HUES6 (cell line): ENCODE measurements around the gene DDX42.
"Not testable (repeated sequence)": the region's sequence is repeated elsewhere in the genome, so short reads cannot be mapped to it uniquely, and the experiment has no call there.

Experiments
- H3K27ac ChIP-seq: 2 replicates; pipeline ENCODE4 v1.7.0; 2013; ENCODE audit warnings: low read depth, mild to moderate bottlenecking, low read length, inconsistent platforms
- H3K27me3 ChIP-seq: 2 replicates; pipeline ENCODE4 v1.6.1; 2013; ENCODE audit warnings: low read length; ENCODE audit not compliant: control insufficient read depth, insufficient read depth
- H3K36me3 ChIP-seq: 2 replicates; pipeline ENCODE4 v1.6.1; 2013; ENCODE audit warnings: low read length; ENCODE audit not compliant: control insufficient read depth, insufficient read depth
- H3K4me1 ChIP-seq: 2 replicates; pipeline ENCODE4 v1.6.1; 2013; ENCODE audit warnings: low read length; ENCODE audit not compliant: control insufficient read depth, insufficient read depth
- H3K4me3 ChIP-seq: 2 replicates; pipeline ENCODE4 v1.5.1; 2013; ENCODE audit warnings: low read depth, low read length
- H3K9ac ChIP-seq: one replicate; pipeline ENCODE4 v1.6.1; 2013; ENCODE audit warnings: mild to moderate bottlenecking, low read length
- H3K9me3 ChIP-seq: 2 replicates; pipeline ENCODE4 v1.6.1; 2013; ENCODE audit warnings: low read depth, low read length; ENCODE audit not compliant: control insufficient read depth, insufficient read depth

DDX42 gene

DNA sequence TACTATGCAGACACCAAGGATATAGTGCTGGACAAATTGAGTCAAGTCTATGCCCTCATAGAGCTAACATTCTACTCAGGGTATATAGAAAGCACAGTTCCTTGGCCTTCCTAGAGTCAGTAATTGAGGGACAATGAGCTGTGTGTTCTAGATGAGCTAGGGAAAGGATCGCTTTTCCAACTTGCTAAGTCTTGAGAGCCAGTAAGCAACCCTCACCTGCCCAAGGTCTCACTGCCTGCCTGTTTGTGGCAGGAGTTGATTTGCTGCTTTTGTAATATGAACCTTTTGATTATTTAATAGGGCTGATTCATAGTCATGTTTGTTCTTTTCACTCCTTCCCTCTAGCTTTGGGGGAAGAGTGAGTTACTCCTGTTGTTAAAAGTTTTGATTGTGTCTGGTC, 6.5 kb downstream of the DDX42 start:
- Histone ChIP-seq H3K27ac (no peak overlapping the region), H3K9ac (no peak overlapping the region), H3K36me3 (peaks cover 73% of the 10 kb centered on the region), H3K4me1 (0 out of 2 replicates have a peak, but pooled peaks cover 8% of the 10 kb centered on the region), H3K27me3 (no peaks in the 10 kb centered on the region), H3K4me3 (no peak overlapping the region), H3K9me3 (no peaks in the 10 kb centered on the region)

DNA sequence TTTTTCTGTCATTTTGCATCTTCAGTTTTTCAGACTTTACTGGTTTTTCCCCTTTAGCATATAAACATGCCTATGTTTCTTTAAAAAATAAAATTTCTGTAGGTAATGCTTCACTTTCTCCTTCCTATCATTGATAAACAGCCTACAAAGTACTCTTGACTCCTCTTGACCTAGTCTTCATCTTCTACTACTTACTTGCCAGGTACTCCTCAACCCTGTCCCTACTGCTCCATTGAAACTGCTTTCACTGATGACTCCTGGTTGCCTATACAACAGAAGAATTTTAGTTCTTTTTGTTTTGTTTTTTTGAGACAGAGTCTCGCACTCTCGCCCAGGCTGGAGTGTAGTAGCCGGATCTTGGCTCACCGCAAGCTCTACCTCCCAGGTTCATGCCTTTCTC, 7.0 kb downstream of the DDX42 start:
- Histone ChIP-seq H3K9ac (no peak overlapping the region), H3K27ac (no peak overlapping the region)

DNA sequence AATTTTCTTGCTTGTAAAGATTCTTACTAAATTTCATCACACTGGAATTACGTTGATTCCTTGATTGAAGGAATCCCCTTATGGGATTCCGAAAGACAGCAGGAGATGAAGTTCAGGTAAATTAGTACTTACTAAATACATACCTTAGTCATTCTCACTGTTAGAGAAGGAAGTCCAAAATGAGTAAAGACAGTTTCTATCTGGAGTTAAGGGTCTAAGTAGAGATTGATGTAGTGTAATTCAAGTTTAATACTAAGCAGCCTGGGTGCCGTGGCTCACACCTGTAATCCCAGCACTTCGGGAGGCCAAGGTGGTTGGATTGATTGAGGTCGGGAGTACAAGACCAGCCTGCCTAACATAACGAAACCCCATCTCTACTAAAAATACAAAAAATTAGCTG, 9.6 kb downstream of the DDX42 start:
- H3K27me3 ChIP-seq: no peaks in the 10 kb centered on the region
- H3K4me3 ChIP-seq: no peak overlapping the region
- H3K9ac ChIP-seq: no peak overlapping the region
- no peak overlapping the region for H3K27ac ChIP-seq
- no peaks in the 10 kb centered on the region for H3K9me3 ChIP-seq
- no peaks in the 10 kb centered on the region for H3K4me1 ChIP-seq
- peaks cover 76% of the 10 kb centered on the region for H3K36me3 ChIP-seq

More for the DNA sequence above, 7.0 kb downstream of the DDX42 start:
- Histone ChIP-seq H3K27me3 (no peaks in the 10 kb centered on the region), H3K9me3 (no peaks in the 10 kb centered on the region), H3K36me3 (peaks cover 76% of the 10 kb centered on the region), H3K4me3 (no peak overlapping the region), H3K4me1 (0 out of 2 replicates have a peak, but pooled peaks cover 4% of the 10 kb centered on the region)

DNA sequence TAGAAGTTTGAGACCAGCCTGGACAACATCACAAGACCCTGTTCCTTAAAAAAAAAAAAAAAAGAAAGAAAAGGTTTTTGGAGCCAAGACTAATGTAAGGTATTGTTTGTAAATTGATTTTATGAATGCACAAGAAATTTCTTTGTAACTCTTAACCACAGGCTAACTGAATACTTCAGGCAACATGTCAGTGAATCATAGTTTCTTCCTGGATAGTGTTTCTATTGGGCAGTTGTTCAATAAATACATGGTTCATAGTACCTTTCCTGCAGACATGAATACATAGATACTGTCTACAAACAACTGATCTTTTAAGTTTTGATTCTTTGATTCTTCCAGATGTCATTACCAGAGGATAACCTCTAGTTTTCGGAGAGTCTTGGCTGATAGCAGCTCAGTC, 11.6 kb downstream of the DDX42 start:
- H3K36me3 ChIP-seq: peaks cover 80% of the 10 kb centered on the region
- no peak overlapping the region for H3K4me3 ChIP-seq
- no peaks in the 10 kb centered on the region for H3K27me3 ChIP-seq
- no peaks in the 10 kb centered on the region for H3K9me3 ChIP-seq
- H3K27ac ChIP-seq: no peak overlapping the region
- H3K9ac ChIP-seq: no peak overlapping the region
- no peaks in the 10 kb centered on the region for H3K4me1 ChIP-seq

DNA sequence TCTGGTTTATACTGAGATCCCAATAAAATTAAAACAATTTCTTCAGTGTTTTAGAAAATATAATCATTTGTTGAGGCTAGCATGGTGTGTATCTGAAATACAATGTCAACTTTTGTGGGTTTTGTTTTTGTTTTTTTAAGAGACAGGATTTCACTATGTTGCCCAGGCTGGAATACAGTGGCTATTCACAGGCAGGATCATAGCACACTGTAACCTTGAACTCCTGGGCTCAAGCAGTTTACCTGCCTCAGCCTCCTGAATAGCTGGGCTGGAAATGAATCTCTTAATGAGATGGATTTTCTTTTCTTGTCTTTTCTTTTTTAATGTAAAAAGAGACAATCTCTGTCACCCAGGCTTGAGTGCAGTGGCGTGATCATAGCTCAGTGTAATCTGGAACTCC, 12.1 kb downstream of the DDX42 start:
- Histone ChIP-seq H3K9ac (no peak overlapping the region), H3K4me1 (no peaks in the 10 kb centered on the region), H3K27me3 (no peaks in the 10 kb centered on the region), H3K4me3 (no peak overlapping the region), H3K9me3 (no peaks in the 10 kb centered on the region), H3K36me3 (peaks cover 80% of the 10 kb centered on the region), H3K27ac (no peak overlapping the region)

DNA sequence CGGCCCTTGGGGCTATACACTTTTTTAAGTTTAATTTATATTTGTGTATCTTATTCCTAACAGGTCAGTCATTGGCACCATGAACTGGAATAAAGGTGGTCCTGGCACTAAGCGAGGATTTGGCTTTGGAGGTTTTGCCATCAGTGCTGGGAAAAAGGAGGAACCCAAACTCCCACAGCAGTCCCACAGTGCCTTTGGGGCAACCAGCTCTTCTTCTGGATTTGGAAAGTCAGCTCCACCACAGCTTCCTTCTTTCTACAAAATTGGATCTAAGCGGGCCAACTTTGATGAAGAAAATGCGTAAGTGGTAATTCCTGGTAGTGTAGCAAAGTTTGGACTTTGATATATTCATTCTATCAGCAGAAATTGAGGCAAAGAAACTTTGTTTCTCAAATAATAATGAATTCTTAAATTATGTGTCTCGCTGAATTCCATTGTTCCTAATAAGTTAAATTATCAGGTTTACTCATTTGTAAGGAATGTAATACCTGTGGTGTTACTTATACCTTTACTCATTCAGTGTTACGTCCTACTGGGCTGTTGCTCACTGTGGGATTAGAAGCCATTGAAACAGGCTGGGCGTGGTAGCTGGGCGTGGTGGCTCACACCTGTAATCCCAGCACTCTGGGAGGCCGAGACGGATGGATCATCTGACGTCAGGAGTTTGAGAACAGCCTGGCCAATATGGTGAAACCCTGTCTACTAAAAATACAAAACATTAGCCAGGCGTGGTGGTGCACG, 13.2 kb downstream of the DDX42 start:
- H3K36me3 ChIP-seq: peaks cover 88% of the 10 kb centered on the region

DNA sequence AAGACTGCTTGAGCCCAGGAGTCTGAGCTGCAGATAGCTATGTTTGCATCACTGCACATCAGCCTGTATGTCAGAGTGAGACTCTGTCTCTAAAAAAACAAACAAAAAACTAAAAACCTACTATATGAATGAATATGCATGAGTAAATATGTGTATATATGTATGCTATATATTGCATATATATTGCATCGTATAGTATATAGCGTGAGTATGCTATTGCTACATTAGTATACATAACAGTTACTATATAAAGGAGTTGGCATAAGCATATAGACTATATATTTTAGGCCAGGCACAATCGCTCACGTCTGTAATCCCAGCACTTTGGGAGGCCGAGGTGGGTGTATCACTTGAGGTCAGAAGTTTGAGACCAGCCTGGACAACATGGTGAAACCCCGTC, 16.1 kb downstream of the DDX42 start:
- Histone ChIP-seq H3K4me1 (no peaks in the 10 kb centered on the region), H3K9me3 (no peaks in the 10 kb centered on the region), H3K9ac (no peak overlapping the region), H3K4me3 (no peak overlapping the region), H3K27me3 (no peaks in the 10 kb centered on the region), H3K36me3 (peaks cover 94% of the 10 kb centered on the region), H3K27ac (no peak overlapping the region)

More for the DNA sequence above, 13.2 kb downstream of the DDX42 start:
- no peaks in the 10 kb centered on the region for H3K27me3 ChIP-seq
- H3K9ac ChIP-seq: no peak overlapping the region
- H3K27ac ChIP-seq: no peak overlapping the region
- no peaks in the 10 kb centered on the region for H3K4me1 ChIP-seq
- H3K4me3 ChIP-seq: no peak overlapping the region
- H3K9me3 ChIP-seq: no peaks in the 10 kb centered on the region

DNA sequence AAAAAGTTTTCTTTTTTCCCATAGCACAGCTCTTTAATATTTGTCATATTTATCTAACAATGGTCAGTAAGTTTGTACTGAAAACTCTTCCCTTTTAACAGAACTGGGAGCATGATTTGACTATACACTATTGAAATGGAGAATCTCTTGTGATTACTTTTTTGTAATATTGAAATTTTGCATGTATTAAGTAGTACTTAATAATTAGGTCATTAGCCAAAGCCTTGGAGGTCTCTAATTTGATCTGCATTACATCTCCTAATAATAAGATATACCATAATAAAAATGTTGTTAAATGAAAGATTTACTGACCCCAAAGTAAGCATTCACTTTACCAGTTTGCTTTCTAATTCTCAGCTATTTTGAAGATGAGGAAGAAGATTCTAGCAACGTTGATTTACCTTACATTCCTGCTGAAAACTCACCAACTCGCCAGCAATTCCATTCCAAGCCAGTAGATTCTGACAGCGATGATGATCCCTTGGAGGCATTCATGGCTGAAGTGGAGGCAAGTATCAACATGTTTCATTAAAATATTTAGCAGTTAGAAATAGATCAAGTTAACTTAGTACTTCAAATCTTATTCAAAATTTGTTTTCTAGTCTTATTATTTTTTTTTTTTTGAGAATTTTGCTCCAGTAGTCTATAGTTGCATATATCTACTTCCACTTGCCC, 18.2 kb downstream of the DDX42 start:
- Histone ChIP-seq H3K4me3 (no peak overlapping the region), H3K9ac (no peak overlapping the region), H3K36me3 (peaks cover 97% of the 10 kb centered on the region), H3K4me1 (no peaks in the 10 kb centered on the region), H3K9me3 (no peaks in the 10 kb centered on the region), H3K27me3 (no peaks in the 10 kb centered on the region), H3K27ac (no peak overlapping the region)

DNA sequence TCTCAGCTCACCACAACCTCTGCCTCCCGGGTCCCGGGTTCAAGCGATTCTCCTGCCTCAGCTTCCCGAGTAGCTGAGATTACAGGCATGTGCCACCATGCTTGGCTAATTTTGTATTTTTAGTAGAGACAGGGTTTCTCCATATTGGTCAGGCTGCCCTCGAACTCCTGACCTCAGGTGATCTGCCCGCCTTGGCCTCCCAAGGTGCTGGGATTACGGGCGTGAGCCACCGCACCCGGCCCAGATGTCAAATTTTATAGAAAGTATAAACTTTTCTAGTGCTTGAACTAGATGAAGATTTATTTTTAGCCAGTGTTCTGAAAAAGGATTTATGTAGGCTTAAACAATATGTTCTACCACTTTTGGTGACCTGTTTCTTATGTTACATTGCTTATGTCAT, 22.4 kb downstream of the DDX42 start:
- H3K27me3 ChIP-seq, H3K4me1 ChIP-seq, H3K9me3 ChIP-seq, H3K27ac ChIP-seq, H3K9ac ChIP-seq, H3K4me3 ChIP-seq: not testable (repeated sequence)
- H3K36me3 ChIP-seq: peaks cover 99% of the 10 kb centered on the region

DNA sequence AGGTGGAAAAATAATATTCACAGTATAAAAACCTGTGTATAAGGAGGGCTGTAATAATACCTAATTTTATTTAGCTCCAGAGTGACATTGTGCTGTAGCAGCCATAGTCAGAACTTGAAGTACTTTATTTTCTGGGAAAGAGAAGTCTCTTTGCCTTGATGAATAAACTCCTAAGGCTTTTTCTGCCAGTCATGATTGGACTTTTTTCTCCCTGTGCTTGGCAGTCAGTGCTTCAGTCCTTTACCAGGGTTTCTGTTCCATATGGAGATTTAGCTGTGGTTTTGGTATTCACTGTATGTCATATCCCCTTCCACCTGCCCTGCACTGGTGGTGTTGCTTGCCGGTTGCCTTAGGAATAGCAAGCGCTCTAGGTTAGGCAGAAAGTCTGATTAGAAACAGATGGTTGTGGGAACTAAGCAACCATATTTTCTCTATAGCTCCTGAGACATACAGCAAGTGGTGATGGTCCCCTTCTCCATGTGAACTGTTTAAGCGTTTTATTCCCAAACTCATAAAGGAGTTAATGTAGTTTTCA, 24.7 kb downstream of the DDX42 start:
- no peaks in the 10 kb centered on the region for H3K9me3 ChIP-seq
- H3K27ac ChIP-seq: no peak overlapping the region
- H3K4me3 ChIP-seq: no peak overlapping the region
- no peaks in the 10 kb centered on the region for H3K4me1 ChIP-seq
- H3K9ac ChIP-seq: no peak overlapping the region
- H3K27me3 ChIP-seq: no peaks in the 10 kb centered on the region
- H3K36me3 ChIP-seq: peaks cover 99% of the 10 kb centered on the region

DNA sequence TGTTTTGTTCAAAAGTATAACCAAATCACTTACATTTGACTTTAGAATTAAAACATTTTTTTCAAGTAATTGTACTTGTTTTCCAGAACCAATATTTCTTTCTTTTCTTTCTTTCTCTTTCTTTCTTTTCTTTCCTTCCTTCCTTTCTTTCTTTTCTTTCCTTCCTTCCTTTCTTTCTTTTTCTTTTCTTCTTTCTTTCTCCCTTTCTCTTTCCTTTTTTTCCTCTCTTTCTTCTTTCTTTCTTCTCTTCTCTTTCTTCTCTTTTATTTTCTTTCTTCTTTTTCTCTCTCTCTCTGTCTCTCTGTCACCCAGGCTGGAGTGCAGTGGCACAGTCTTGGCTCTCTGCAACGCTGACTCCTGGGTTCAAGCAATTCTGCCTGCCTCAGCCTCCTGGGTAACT, 26.8 kb downstream of the DDX42 start:
- peaks cover 99% of the 10 kb centered on the region for H3K36me3 ChIP-seq

More for the DNA sequence above, 26.8 kb downstream of the DDX42 start:
- Histone ChIP-seq H3K4me1 (no peaks in the 10 kb centered on the region), H3K9ac (no peak overlapping the region), H3K4me3 (no peak overlapping the region), H3K27me3 (no peaks in the 10 kb centered on the region), H3K27ac (no peak overlapping the region), H3K9me3 (no peaks in the 10 kb centered on the region)
